Astrocyte (in vitro differentiated cells and primary cell): Measurements from ENCODE around the gene OSGIN1.

Experiments used
- CTCF ChIP-seq: IDR thresholded peaks from 2 replicates; pipeline ENCODE4 v1.5.1; 2011; ENCODE audit warnings: low read depth, mild to moderate bottlenecking, inconsistent platforms, low read length, moderate library complexity; ENCODE audit not compliant: insufficient read depth
- EZH2 ChIP-seq: IDR thresholded peaks from 2 replicates; pipeline ENCODE4 v1.6.1; 2012; ENCODE audit warnings: mild to moderate bottlenecking, low read length, inconsistent platforms; ENCODE audit not compliant: insufficient read depth

- TF ChIP-seq CTCF (no peak), EZH2 (no peak)
Observed at GRCh38 chr16:84015399-84015798, 62.4 kb downstream of the OSGIN1 start.
